Sigmoid colon (tissue), 7 donors: ENCODE data around the gene CLSTN1. TPM values are rescaled to one million over a fixed set of nuclear protein-coding genes. Genes with fewer than 3 reads are reported as not detected.

Source experiments
- DNase-seq: peaks from one replicate; pipeline ENCODE4 v3.0.0-alpha.2; 2019
- H3K27ac ChIP-seq, 4 donors: fragments of 200-600 bp; sonication (generic); one replicate each; pipeline ENCODE4 v1.5.1; 2016 to 2019; ENCODE audit warnings: mild to moderate bottlenecking in 1 of 4
- H3K27me3 ChIP-seq, 3 donors: fragments of 200-600 bp; sonication (generic); one replicate each; pipeline ENCODE4 v1.5.1; 2019; ENCODE audit warnings: mild to moderate bottlenecking in 1 of 3
- H3K36me3 ChIP-seq, 4 donors: fragments of 200-600 bp; sonication (generic); one replicate each; pipeline ENCODE4 v1.5.1; 2016 to 2019
- H3K4me1 ChIP-seq, 4 donors: fragments of 200-600 bp; sonication (generic); one replicate each; pipeline ENCODE4 v1.5.1; 2017 to 2019
- H3K4me3 ChIP-seq, 4 donors: fragments of 200-600 bp; sonication (generic); one replicate each; pipeline ENCODE4 v1.5.1; 2017 to 2019; ENCODE audit warnings: mild to moderate bottlenecking in 2 of 4, moderate library complexity in 1 of 4
- H3K9me3 ChIP-seq, 4 donors: fragments of 200-600 bp in 3 of 4; sonication (generic) in 3 of 4; one replicate each; pipeline versions ENCODE4 v1.5.1 to v1.6.1; 2013 to 2019
- CTCF ChIP-seq, 4 experiments: fragments of 450-650 bp in 3 of 4; fragments of 200-600 bp in 1 of 4; IDR thresholded peaks; one replicate each; pipeline ENCODE4 v1.5.1; 2016 to 2019; ENCODE audit warnings: antibody characterized with exemption in 4 of 4, mild to moderate bottlenecking in 3 of 4, moderate library complexity in 2 of 4
- EP300 ChIP-seq, 4 donors: sonication (generic); formaldehyde crosslinking; IDR thresholded peaks; one replicate each; pipeline ENCODE4 v1.6.1; 2017; ENCODE audit warnings: antibody characterized with exemption in 4 of 4
- POLR2A ChIP-seq, 2 donors: fragments of 450-650 bp; IDR thresholded peaks; one replicate each; pipeline ENCODE4 v1.6.1; 2016; ENCODE audit warnings: antibody characterized with exemption in 2 of 2, mild to moderate bottlenecking in 2 of 2, moderate library complexity in 2 of 2
- POLR2AphosphoS5 ChIP-seq, 4 donors: sonication (generic); formaldehyde crosslinking; IDR thresholded peaks; one replicate each; pipeline ENCODE4 v1.6.1; 2017; ENCODE audit warnings: antibody characterized with exemption in 4 of 4
- WGBS, 2 donors: extraction: QIAGEN DNeasy Blood & Tissue Kit; methylation state at CpG; one replicate each; pipeline ENCODE4 v1.1.7; 2013; 5-methylcytosine and 5-hydroxymethylcytosine counted together
- intact Hi-C: fragments of 100-400 bp; cut with DNase I; formaldehyde crosslinking; loops from one replicate; pipeline ENCODE4 v1.15.1; 2023
- polyA plus RNA-seq, 3 donors: library from polyadenylated mRNA; stranded (reverse); fragments of 200-250 nt; gene quantifications; one replicate each; pipeline ENCODE4 v1.2.3, GENCODE V29; 2013
- total RNA-seq, 4 donors: library from RNA; depleted of rRNA; stranded (reverse); fragments of >200 nt; gene quantifications; one replicate each; pipeline ENCODE4 v1.1.0, GENCODE V29; 2016
- donor health status: healthy with polysubstance abuse.
- donor health status: Bipolar disorder and iron deficiency.
- donor health status: healthy.

Gene CLSTN1
- total and polyA plus RNA-seq, 7 donors = 21.0 to 105 (median 34.6) TPM

GRCh38 chr1:9822897-9823692, 670 bp downstream of the CLSTN1 start:
- intact Hi-C loops = loop anchor here (5.0 kb wide), 2 partner anchors 44 to 136 kb away; no protein-coding TSS in a partner anchor
- peak; percentile 70 for DNase-seq
- Histone ChIP-seq H3K27me3 (no peaks in the 10 kb centered on the region), H3K4me3 (peak overlapping the region; percentile 77 to 93 (median 84)), H3K4me1 (peaks cover 0 to 42% (median 34%) of the 10 kb centered on the region in 4 donors), H3K27ac (peak overlapping the region; percentile 87 to 97 (median 94)), H3K9me3 (no peaks in the 10 kb centered on the region), H3K36me3 (no peaks in the 10 kb centered on the region)
- no peak for TF ChIP-seq POLR2A (IDR thresholded peaks at IDR 0.05)
- peak in 2 of 4 donors; percentile 20 to 26 for TF ChIP-seq POLR2AphosphoS5 (IDR thresholded peaks at IDR 0.05)
- no peak for TF ChIP-seq EP300 (IDR thresholded peaks at IDR 0.05)
- no peak for TF ChIP-seq CTCF (IDR thresholded peaks at IDR 0.05)
- 0% methylated on average over 71 of the region's 71 CpGs for WGBS, 2 donors

- 1 to 8% methylated on average over 8 of the region's 8 CpGs for WGBS, 2 donors
Measured at GRCh38 chr1:9822490-9822889, 1.3 kb downstream of the CLSTN1 start.

GRCh38 chr1:9821710-9822109, 2.1 kb downstream of the CLSTN1 start:
- no peak for TF ChIP-seq CTCF (IDR thresholded peaks at IDR 0.05)
- TF ChIP-seq EP300 (IDR thresholded peaks at IDR 0.05) = no peak
- TF ChIP-seq POLR2A (IDR thresholded peaks at IDR 0.05) = no peak
- TF ChIP-seq POLR2AphosphoS5 (IDR thresholded peaks at IDR 0.05) = no peak
- intact Hi-C loops = loop anchor here (5.0 kb wide), 2 partner anchors 46 to 134 kb away; no protein-coding TSS in a partner anchor
- no peak for DNase-seq
- WGBS, 2 donors = 78 to 89% methylated on average over 4 of the region's 4 CpGs
- H3K36me3 ChIP-seq = no peaks in the 10 kb centered on the region
- H3K4me3 ChIP-seq = no peak overlapping the region
- H3K9me3 ChIP-seq = no peaks in the 10 kb centered on the region
- peak overlapping the region in 1 of 4 donors; percentile 87 for H3K27ac ChIP-seq
- no peaks in the 10 kb centered on the region for H3K27me3 ChIP-seq
- H3K4me1 ChIP-seq = peaks cover 0 to 42% (median 34%) of the 10 kb centered on the region in 4 donors

More at GRCh38 chr1:9822490-9822889, 1.3 kb downstream of the CLSTN1 start:
- H3K36me3 ChIP-seq = no peaks in the 10 kb centered on the region
- peaks cover 0 to 42% (median 34%) of the 10 kb centered on the region in 4 donors for H3K4me1 ChIP-seq
- H3K9me3 ChIP-seq = no peaks in the 10 kb centered on the region
- H3K4me3 ChIP-seq = peak overlapping the region; percentile 77 to 93 (median 84)
- no peak for TF ChIP-seq CTCF (IDR thresholded peaks at IDR 0.05)
- TF ChIP-seq POLR2A (IDR thresholded peaks at IDR 0.05) = no peak
- no peak for TF ChIP-seq POLR2AphosphoS5 (IDR thresholded peaks at IDR 0.05)
- TF ChIP-seq EP300 (IDR thresholded peaks at IDR 0.05) = no peak
- intact Hi-C loops = loop anchor here (5.0 kb wide), 2 partner anchors 45 to 135 kb away; no protein-coding TSS in a partner anchor
- H3K27me3 ChIP-seq = no peaks in the 10 kb centered on the region
- DNase-seq = no peak
- peak overlapping the region; percentile 87 to 97 (median 94) for H3K27ac ChIP-seq

GRCh38 chr1:9820521-9820920, 3.2 kb downstream of the CLSTN1 start:
- no peak overlapping the region for H3K27ac ChIP-seq
- no peaks in the 10 kb centered on the region for H3K36me3 ChIP-seq
- no peak for DNase-seq
- intact Hi-C loops = loop anchor here (5.0 kb wide), 2 partner anchors 47 to 133 kb away; no protein-coding TSS in a partner anchor
- WGBS, 2 donors = 85% methylated on average over 3 of the region's 3 CpGs
- H3K27me3 ChIP-seq = no peaks in the 10 kb centered on the region
- H3K9me3 ChIP-seq = no peaks in the 10 kb centered on the region
- TF ChIP-seq POLR2AphosphoS5 (IDR thresholded peaks at IDR 0.05) (no peak), POLR2A (IDR thresholded peaks at IDR 0.05) (no peak), EP300 (IDR thresholded peaks at IDR 0.05) (no peak), CTCF (IDR thresholded peaks at IDR 0.05) (no peak)
- no peak overlapping the region for H3K4me3 ChIP-seq
- peaks cover 0 to 42% (median 31%) of the 10 kb centered on the region in 4 donors for H3K4me1 ChIP-seq
